LHCN-M2 (cell line): Measurements from ENCODE around the gene KRTAP5-7. TPM values are rescaled to one million over a fixed set of nuclear protein-coding genes. Genes with fewer than 3 reads are reported as not detected.

Source experiments
- total RNA-seq: library from RNA; depleted of rRNA; stranded (reverse); fragments of >200 nt; gene quantifications from 2 replicates; pipeline ENCODE4 v1.2.3, GENCODE V29; 2014; rRNA removed

The KRTAP5-7 gene
- total RNA-seq, 1 experiment from 2014 or later = not detected

Other genes starting within 250 kb of the KRTAP5-7 start
- 26.9 and 36.2 TPM in 2 replicates for gene DHCR7, start 78.9 kb upstream of the KRTAP5-7 start, total RNA-seq
- 46.1 and 48.2 TPM in 2 replicates for gene NADSYN1, start 74.1 kb upstream of the KRTAP5-7 start, total RNA-seq
- not detected in 2 replicates for gene KRTAP5-8, start 10.8 kb downstream of the KRTAP5-7 start, total RNA-seq
- gene KRTAP5-9, start 21.2 kb downstream of the KRTAP5-7 start, total RNA-seq = not detected in 2 replicates
- 0.58 TPM in 1 of 2 replicates, not detected in the other for gene KRTAP5-10, start 38.3 kb downstream of the KRTAP5-7 start, total RNA-seq
- not detected in 2 replicates for gene KRTAP5-11, start 55.6 kb downstream of the KRTAP5-7 start, total RNA-seq